Right lobe of liver (tissue), 6 donors: Measurements from ENCODE around the gene GFAP. TPM values are rescaled to one million over a fixed set of nuclear protein-coding genes. Genes with fewer than 3 reads are reported as not detected.

ENCODE experiments used
- ATAC-seq, 4 donors: fragments of 200-7000 bp; cut with Tn5 transposase; one replicate each; pipeline ENCODE4 v1.9.1; 2020; ENCODE audit warnings: mild to moderate bottlenecking in 4 of 4, moderate library complexity in 4 of 4
- DNase-seq, 3 donors: peaks; one replicate each; pipeline ENCODE4 v3.0.0-alpha.2; 2020
- H3K27ac ChIP-seq, 3 donors: fragments of 200-600 bp; one replicate each; pipeline ENCODE4 v1.8.0; 2022
- H3K27me3 ChIP-seq, 2 donors: fragments of 200-600 bp; one replicate each; pipeline ENCODE4 v1.8.0; 2022
- H3K36me3 ChIP-seq, 4 donors: fragments of 200-600 bp; sonication (generic) in 1 of 4; one replicate each; pipeline versions ENCODE4 v1.5.1 to v1.8.0; 2017 to 2022; ENCODE audit warnings: control low read depth in 1 of 4
- H3K4me1 ChIP-seq, 4 donors: fragments of 200-600 bp; sonication (generic) in 1 of 4; one replicate each; pipeline versions ENCODE4 v1.5.1 to v1.8.0; 2017 to 2022; ENCODE audit warnings: control low read depth in 1 of 4
- H3K4me3 ChIP-seq, 3 donors: fragments of 200-600 bp; one replicate each; pipeline ENCODE4 v1.8.0; 2022
- H3K9me3 ChIP-seq, 4 donors: fragments of 200-600 bp; sonication (generic) in 1 of 4; one replicate each; pipeline versions ENCODE4 v1.5.1 to v1.8.0; 2017 to 2022; ENCODE audit warnings: control low read depth in 1 of 4
- POLR2A ChIP-seq: fragments of 450-650 bp; IDR thresholded peaks from one replicate; pipeline ENCODE4 v1.6.1; 2017; ENCODE audit warnings: antibody characterized with exemption, mild to moderate bottlenecking
- WGBS: methylation state at CpG from one replicate; pipeline ENCODE4 v1.1.6; 2018; ENCODE audit warnings: low coverage, low lambda C conversion rate; ENCODE audit not compliant: insufficient coverage; ENCODE audit errors: missing lambda C conversion rate; 5-methylcytosine and 5-hydroxymethylcytosine counted together
- intact Hi-C, 2 donors: fragments of 100-400 bp; cut with DNase I; formaldehyde crosslinking; loops; one replicate each; pipeline versions ENCODE4 v1.11.2 to v1.14.1; 2022
- total RNA-seq, 6 experiments: library from RNA; depleted of rRNA in 2 of 6; stranded (reverse); fragments of >200 nt in 2 of 6; fragmentation: NEBNext Ultra II Directional in 3 of 6; extraction: Animal tissue kit (Norgen Biotek cat#: 25700) in 3 of 6; gene quantifications; one replicate each; pipeline versions ENCODE4 v1.1.0 to v1.2.4, GENCODE V29; 2016 to 2023
- TF ChIP-seq, protein P1 (sequence below), 4 donors: fragments of 200-600 bp in 3 of 4; fragments of 450-650 bp in 1 of 4; IDR thresholded peaks; one replicate each; pipeline versions ENCODE4 v1.5.1 to v1.8.0; 2016 to 2022; ENCODE audit warnings: antibody characterized with exemption in 4 of 4, mild to moderate bottlenecking in 2 of 4
- donor health status: DM: no; HTN: yes; CAD: no.
- donor health status: DM: no; HTN: no; CAD: no.
- donor health status: DM: no; HTN: no; CAD: no.
- donor health status: DM: no; HTN: yes; CAD: no.
- donor health status: DM: no; HTN: yes; CAD: no.

Gene GFAP
- total RNA-seq, 6 experiments from 2014 or later, result 0.18 to 0.50 (median 0.27) TPM

DNA sequence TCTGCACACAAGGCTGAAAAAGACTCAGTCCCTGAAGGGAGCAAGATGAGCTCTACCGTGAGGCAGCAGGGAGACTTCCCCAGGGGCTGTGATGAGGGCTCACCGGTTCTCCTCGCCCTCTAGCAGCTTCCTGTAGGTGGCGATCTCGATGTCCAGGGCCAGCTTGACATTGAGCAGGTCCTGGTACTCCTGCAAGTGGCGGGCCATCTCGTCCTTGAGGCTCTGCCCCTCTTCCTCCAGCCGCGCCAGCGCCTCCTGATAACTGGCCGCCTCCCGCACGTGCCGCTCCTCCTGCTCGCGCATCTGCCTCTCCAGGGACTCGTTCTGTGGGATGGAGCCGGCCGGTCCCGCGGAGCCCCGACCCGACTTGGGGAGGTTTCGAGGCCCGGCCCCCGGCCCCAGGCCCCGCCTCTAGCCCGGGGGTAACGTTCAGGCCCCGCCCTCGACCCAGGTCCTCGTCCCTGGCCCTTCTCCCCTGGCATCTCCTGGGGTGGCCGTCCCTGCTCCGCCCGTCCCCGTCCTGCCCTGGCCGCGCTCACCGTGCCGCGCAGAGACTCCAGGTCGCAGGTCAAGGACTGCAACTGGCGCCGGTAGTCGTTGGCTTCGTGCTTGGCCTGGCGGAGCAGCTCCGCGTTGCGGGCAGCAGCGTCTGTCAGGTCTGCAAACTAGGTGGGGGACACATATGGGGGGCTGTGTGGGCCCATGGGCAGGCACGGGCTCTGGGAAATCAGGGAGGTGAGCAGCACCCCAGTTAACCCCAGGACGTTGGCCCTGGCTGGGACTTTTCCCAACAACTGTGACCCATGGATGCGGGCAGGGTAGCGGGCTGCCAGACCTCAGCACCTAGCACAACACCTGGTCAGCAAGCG, 3.9 kb downstream of the GFAP start:
- H3K27ac ChIP-seq, result no peak overlapping the region
- ATAC-seq, result peak; percentile 81 to 89 (median 81)
- TF ChIP-seq POLR2A, result no peak
- TF ChIP-seq, protein P1, sequence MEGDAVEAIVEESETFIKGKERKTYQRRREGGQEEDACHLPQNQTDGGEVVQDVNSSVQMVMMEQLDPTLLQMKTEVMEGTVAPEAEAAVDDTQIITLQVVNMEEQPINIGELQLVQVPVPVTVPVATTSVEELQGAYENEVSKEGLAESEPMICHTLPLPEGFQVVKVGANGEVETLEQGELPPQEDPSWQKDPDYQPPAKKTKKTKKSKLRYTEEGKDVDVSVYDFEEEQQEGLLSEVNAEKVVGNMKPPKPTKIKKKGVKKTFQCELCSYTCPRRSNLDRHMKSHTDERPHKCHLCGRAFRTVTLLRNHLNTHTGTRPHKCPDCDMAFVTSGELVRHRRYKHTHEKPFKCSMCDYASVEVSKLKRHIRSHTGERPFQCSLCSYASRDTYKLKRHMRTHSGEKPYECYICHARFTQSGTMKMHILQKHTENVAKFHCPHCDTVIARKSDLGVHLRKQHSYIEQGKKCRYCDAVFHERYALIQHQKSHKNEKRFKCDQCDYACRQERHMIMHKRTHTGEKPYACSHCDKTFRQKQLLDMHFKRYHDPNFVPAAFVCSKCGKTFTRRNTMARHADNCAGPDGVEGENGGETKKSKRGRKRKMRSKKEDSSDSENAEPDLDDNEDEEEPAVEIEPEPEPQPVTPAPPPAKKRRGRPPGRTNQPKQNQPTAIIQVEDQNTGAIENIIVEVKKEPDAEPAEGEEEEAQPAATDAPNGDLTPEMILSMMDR (IDR thresholded peaks at IDR 0.05), result peak; percentile 40 to 66 (median 64)
- H3K4me1 ChIP-seq, result peaks cover 0 to 10% (median 4%) of the 10 kb centered on the region in 4 donors
- WGBS, result no CpG with 5 or more reads among the region's 56 CpGs
- intact Hi-C loops, result loop anchor here in 1 of 2 donors (10.0 kb wide), 1 partner anchor 213 kb away; no protein-coding TSS in a partner anchor
- H3K27me3 ChIP-seq, result no peaks in the 10 kb centered on the region
- H3K4me3 ChIP-seq, result peak overlapping the region; percentile 8 to 50 (median 28)
- H3K9me3 ChIP-seq, result no peaks in the 10 kb centered on the region
- no peaks in the 10 kb centered on the region for H3K36me3 ChIP-seq
- peak; percentile 69 to 83 (median 82) for DNase-seq

DNA sequence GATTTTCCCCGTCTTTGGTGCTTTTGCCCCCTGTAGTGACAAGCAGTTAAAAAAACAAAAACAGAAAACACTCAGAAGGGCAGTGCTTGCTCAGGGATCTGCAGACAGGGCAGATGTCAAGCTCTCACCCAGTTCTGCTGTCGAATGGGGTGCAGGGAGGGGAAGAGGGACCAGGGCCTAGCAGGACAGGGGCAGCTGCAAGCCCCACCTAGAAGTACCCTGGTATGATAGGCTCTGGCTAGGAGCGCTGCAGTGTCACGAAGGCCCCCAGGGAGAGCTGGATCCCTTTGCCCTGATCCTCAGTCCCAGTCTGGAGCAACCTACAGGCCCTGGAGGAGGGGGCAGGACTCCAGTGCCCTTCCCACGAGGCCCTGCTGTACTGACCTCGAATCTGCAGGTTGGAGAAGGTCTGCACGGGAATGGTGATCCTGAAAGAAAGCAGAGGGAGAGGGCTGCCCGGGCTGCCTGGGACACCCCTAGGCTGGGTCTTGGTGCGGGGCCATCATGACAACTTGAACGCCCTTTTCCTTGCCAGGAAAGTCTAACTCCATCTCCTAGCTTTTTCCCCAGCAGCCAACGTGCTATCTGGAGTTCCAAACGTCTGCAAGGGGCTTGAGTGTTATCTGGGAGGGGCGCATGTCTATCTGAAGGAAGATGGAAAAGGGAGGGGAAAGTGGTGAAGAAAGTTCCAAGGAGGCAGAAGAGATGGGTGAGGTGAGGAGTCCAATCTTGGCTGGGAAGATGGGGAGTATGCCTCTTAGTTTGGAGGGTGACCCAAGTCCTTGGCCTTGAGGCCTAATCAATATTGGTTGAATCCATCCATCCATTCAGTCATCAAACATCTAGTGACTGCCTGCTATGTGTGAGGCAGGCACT, 4.8 kb downstream of the GFAP start:
- H3K27me3 ChIP-seq, result no peaks in the 10 kb centered on the region
- no peak for ATAC-seq
- 72% methylated on average over 7 of the region's 13 CpGs for WGBS
- DNase-seq, result no peak
- H3K36me3 ChIP-seq, result no peaks in the 10 kb centered on the region
- no peak for TF ChIP-seq POLR2A
- TF ChIP-seq, protein P1 (IDR thresholded peaks at IDR 0.05), result no peak
- H3K4me3 ChIP-seq, result no peak overlapping the region
- intact Hi-C loops, result loop anchor here in 1 of 2 donors (10.0 kb wide), 1 partner anchor 214 kb away; no protein-coding TSS in a partner anchor
- H3K9me3 ChIP-seq, result no peaks in the 10 kb centered on the region
- no peak overlapping the region for H3K27ac ChIP-seq
- peaks cover 0 to 10% (median 4%) of the 10 kb centered on the region in 4 donors for H3K4me1 ChIP-seq

DNA sequence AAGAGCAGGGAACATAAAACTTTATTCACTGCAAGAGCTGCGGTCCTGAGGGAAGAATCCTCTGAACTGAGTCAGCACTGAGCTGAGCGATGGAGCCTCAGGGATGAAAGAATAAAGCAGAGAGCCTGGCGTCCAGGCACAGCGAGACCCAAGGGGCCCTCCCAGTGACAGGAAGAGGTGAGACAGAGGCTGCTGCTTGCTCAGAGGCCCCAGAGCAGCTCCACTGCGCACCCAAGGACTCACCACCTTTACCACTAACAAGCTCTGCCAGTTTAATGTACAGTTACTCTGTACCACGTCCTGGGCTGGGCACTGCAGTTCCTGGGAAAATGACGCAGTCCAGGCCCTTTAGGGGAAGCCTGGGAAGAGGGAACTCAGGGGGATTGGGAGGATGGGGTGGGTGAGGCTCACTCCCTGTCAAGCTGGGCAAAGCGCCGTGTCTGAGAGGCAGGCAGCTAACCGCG, 5.6 kb downstream of the GFAP start:
- Histone ChIP-seq H3K27ac (no peak overlapping the region), H3K4me1 (peaks cover 0 to 10% (median 4%) of the 10 kb centered on the region in 4 donors), H3K27me3 (no peaks in the 10 kb centered on the region), H3K36me3 (no peaks in the 10 kb centered on the region), H3K4me3 (no peak overlapping the region), H3K9me3 (no peaks in the 10 kb centered on the region)
- ATAC-seq (no peak), DNase-seq (no peak)
- TF ChIP-seq, protein P1 (IDR thresholded peaks at IDR 0.05), result no peak
- no peak for TF ChIP-seq POLR2A
- WGBS, result 70% methylated on average over 8 of the region's 11 CpGs
- intact Hi-C loops, result loop anchor here in 1 of 2 donors (10.0 kb wide), 1 partner anchor 215 kb away; no protein-coding TSS in a partner anchor

DNA sequence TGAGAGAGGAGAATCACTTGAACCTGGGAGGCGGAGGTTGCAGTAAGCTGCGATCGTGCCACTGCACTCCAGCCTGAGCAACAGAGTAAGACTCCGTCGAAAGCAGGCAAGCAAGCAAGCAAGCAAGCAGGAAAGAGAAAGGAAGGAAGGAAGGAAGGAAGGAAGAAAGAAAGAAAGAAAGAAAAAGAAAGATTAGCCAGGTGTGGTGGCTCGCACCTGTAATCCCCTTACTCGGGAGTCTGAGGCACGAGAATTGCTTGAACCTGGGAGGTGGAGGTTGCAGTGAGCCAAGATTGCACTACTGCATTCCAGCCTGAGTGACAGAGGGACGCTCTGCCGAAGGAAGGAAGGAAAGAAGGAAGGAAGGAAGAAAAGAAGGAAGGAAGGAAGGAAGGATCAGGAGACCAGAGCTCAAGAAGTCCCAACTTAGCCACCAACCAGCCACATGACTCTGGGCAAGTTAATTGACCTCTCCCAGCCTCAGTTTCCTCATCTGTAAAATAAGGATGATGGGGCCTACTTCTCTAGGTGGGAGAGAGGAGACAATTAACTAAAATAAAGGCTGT, 6.5 kb downstream of the GFAP start:
- intact Hi-C loops, result no loop called here
- WGBS, result 81% methylated on average over 8 of the region's 10 CpGs
- no peak overlapping the region for H3K27ac ChIP-seq
- peaks cover 0 to 10% (median 4%) of the 10 kb centered on the region in 4 donors for H3K4me1 ChIP-seq
- no peak for DNase-seq
- no peak overlapping the region for H3K4me3 ChIP-seq
- no peaks in the 10 kb centered on the region for H3K9me3 ChIP-seq
- no peak for TF ChIP-seq POLR2A
- TF ChIP-seq, protein P1 (IDR thresholded peaks at IDR 0.05), result no peak
- H3K36me3 ChIP-seq, result no peaks in the 10 kb centered on the region
- no peak for ATAC-seq
- H3K27me3 ChIP-seq, result no peaks in the 10 kb centered on the region
